NCI-H2107 (cell line): ENCODE results near the gene PTPRN2.
A peak's percentile ranks its signal among the peaks of the same experiment; 100 is the strongest.
"Not testable (repeated sequence)": the region's sequence is repeated elsewhere in the genome, so short reads cannot be mapped to it uniquely, and the experiment has no call there.

Source experiments
- DNase-seq: peaks from one replicate; lab custom pipeline; 2025; lab: John Stamatoyannopoulos, UW

The PTPRN2 gene

DNA sequence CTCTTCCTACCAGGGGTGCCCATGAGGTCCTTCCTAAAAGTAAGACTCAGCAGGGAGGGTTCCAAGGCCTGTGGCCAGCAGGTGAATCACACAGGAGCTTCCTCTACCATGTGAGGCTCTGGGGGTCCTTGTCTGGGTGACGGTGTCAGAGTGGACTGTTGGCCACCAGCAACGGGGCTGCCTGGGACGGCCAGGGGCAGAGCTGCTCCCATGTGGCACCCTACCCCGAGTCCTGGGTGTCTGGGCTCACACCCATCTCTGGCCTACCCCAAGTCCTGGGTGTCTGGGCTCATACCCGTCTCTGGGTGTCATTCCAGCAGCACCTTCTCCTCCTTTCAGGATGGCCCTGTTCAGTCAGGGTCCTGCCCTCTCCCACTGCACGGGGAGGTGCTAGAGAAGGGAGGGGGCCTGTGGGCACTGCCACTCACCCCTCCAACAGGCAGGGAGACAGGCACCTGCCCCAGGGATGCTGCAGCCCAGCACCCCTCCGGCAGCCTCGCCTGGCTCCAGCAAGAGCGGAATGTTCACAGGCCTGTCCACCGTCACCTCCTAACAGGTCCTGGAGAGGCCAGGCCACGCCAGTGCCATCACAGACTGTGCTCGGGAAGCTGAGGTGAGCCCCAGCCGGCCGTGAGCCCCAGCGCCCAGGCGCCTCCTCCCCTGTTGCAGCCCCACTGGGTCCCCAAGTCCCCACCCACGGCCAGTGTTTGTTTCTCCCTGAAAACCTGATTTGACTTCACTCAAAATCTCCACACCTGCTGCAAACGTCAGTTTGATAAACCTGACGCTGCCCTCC is 143.7 kb downstream of the PTPRN2 start:
- no peak for DNase-seq

DNA sequence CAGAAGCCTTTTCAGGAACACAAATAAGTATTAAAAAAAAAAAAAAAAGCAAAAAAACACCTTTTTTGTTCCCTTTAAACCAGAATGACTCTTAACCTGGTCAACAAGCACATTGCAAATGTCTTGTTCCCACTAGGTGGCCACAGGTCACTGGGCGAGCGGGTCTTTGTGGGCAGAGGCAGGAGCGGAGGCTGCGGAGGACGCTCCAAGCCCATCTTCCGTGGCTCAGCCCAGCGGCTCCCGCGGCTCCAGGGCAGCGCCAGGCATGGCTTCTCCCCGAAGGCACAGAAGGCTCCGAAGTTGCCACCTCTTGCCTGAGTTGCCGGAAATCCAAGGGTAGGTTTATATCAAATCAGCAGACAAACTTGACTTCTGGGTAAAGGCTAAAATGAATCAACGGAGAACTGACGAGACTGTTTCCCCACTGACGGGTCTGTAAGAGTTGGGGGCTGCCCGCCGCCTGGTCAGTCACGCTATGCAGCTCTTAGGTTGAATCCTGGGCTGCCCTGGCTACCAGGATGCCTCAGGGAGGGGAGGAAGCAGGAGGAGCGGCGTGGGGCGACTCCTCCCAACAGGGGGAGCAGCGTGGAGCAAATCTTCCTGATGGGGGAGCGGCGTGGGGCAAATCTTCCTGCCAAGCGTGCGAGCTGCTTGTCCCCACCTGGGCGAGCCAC is 144.5 kb downstream of the PTPRN2 start:
- no peak for DNase-seq

GRCh38 chr7:158442260-158442659 is 145.4 kb downstream of the PTPRN2 start:
- no peak for DNase-seq

GRCh38 chr7:158439035-158439434 is 148.6 kb downstream of the PTPRN2 start:
- no peak for DNase-seq

- DNase-seq = peak; percentile 78
These were observed 155.0 kb downstream of the PTPRN2 start for GRCh38 chr7:158432369-158433341.

DNA sequence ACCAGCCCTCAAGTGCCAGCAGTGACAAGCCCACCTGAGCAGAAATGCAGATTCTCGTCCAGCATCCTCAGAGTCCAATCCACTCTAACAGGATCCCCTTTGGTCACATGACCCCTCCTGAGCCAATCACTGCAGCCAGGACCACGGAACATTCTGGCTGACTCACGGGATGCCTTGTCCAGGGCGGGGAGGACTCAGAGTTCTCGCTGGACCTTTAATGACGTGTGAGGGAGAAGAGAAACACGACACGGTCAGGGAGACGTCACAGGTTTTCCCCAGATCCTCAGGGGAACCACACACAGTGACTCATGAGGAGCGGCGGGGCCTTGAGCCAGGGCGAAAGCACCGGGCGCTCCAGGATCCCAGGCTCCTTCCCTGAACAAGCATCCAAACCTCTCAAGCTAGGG is 155.7 kb downstream of the PTPRN2 start:
- no peak for DNase-seq

DNA sequence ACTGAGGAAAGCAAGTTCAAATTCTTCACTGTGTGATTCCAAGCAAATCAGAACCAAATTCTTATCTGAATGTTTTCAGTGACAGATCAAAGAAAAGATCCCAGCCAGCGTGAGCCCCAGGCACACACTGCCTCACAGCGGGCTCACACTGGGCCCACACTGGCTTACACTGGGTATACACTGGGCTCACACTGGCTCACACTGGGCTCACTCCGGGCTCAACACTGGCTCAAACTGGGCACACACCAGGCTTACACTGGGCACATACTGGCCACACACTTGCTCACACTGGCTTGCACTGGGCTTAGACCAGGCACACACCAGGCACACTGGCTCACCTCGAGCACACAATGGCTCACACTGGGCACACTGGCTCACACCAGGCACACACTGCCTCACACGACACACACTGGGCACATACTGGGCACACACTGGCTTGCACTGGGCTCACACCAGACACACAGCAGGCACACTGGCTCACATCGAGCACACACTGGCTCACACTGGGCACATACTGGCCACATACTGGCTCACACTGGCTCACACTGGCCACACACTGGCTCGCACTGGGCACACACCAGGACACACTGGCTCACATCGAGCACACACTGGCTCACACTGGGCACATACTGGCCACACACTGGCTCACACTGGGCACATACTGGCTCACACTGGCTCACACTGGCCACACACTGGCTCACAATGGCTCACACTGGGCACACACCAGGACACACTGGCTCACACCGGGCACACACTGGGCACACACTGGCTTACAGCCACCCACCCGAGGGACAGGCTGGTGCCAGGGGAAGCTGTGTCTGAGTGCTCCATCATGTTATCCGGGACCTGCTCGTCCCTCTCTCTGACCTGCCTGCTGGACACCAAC is 156.3 kb downstream of the PTPRN2 start:
- no peak for DNase-seq

DNA sequence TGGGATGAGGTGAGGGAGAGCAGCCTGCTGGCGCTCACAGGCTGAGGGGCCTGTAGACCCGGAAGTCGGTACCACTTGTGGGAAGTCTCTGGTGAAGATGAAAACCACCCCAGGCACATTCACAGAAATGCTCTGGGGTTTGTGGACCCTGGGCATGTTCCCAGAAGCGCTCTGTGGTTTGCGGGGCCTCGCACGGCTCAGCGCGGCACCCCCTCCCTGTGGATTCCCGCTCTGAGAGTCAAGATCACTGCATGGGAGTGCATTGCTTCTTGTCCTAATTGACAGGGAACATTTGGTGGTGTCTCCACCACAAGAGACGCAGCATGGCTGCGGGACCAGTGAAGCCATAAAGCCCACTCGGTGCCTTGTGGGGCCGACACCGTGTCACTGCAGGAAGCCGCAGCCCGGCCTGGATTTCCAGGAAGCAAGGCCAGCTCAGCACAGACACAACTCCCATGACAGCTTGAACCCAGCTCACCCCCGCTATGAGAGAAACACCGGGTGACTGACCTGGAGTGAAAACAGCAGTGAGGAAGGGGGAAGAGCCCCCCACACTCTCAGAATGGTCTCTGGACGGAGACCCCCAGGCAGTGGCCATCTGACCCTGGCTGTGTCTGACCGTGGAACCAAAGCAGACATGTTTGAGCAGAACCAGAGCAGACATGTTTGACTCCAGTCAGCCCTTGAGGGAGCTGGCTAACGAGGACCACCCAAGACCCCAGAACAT is 157.2 kb downstream of the PTPRN2 start:
- DNase-seq = no peak

DNA sequence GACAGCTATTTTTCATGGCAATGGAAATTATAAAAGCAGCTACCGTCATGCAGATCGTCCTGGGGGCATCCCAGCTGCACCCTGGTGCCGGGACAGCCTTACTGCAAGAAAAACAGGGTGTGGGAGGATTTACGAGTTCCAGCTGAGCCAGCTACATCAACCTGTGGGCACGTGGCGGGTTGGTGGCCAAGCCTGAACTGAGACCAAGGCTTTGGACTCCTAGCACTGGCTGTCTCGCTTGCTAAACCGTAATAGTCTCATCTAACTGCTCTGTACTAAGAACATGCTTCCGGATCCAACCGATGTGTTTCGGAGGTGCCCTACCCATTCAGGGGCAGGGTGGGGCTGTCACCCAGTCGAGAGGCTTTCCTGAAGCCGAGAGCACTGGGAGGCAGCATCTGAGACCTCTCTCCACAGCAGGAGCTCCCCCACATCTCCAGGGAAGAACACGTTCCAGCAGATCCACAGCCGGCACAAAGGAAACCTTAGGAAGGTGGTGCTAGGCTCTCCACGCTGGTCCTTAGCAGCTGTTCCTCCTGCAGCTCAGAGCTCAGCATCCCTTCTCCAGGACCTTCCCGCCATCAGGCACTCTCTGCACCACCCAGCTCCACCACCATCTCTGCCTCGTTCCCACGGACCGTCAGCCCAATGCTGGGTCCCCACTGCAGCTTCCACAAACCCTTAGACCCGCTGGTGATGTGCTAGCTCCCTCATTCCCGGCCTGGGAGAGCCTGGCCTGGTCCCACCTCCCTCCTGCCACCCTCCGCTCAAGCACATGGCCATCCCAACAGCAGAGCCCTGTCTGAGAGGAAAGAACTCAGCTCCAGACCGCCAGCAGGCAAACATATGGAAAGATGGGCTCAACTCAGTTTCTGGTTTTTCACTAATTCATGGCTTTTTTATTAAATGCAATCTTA is 158.5 kb downstream of the PTPRN2 start:
- DNase-seq = no peak

DNA sequence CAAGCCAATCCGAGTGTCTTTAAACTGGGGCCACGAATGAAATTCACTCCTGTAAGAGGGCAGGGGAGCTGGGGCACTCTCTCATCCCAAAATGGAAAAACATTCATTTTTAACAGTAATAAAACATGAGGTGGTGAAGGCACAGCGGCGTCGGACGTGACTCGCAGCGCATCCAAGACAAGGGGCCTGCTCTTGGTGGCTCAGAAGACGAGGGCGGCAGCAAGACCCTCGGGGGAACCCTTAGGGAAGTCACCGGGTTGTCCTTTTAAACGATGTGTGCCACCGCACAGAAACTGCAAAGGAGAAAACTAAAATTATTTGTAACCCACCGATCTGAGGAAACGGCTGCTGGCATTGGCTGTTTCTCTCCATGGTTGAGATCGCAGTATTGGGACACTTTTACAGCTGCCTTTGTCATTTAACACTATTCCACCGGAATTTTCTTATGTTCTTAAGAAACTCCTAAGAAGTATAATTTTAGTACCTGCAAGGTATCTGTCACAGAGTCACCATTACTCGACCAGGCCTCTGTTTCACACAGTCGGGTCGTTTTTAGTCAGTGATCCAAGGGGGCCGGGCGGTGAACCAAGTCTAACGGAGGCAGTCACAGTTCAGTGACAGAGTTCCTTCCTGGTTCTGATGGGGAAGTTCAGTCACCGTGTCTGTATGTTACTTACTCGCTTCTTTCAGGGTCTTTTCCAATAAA is 159.3 kb downstream of the PTPRN2 start:
- no peak for DNase-seq

- not testable (repeated sequence) for DNase-seq
These were observed 161.9 kb downstream of the PTPRN2 start for GRCh38 chr7:158425676-158426075.

DNA sequence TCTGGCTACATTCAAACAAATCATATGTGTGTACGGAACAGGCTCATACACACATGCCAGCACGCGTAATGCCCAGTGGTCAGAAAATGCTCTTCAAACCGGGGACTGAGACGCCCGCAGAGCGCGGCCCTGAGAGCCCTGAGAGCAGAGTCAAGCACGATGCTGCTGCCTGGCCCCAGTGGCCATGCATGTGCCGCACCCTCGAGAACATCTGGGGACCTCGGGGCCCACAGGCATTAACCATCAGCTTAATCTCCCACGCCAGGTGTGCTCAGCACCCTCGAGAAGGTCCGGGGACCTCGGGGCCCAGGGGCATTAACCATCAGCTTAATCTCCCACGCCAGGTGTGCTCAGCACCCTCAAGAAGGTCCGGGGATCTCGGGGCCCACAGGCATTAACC is 163.1 kb downstream of the PTPRN2 start:
- DNase-seq = no peak

DNA sequence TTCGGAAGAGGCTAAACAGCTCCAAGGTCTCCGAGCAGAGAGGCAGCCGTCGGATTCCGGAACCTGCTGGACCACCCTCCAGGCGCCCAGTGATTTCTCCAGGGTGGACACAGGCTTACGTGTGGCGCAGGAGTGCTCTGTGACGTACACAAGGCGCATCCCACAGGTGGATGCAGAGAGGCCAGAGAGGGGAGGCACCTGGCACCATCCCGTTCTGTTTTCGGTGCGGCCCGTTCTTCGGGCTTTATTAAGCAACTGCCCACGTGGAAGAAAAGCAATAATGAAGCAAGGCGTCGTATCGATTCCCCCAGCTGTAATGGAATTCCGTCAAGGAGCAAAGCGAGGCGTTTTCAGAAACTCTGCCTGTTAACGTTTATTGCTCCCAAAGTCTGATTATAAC is 163.6 kb downstream of the PTPRN2 start:
- DNase-seq = no peak

DNA sequence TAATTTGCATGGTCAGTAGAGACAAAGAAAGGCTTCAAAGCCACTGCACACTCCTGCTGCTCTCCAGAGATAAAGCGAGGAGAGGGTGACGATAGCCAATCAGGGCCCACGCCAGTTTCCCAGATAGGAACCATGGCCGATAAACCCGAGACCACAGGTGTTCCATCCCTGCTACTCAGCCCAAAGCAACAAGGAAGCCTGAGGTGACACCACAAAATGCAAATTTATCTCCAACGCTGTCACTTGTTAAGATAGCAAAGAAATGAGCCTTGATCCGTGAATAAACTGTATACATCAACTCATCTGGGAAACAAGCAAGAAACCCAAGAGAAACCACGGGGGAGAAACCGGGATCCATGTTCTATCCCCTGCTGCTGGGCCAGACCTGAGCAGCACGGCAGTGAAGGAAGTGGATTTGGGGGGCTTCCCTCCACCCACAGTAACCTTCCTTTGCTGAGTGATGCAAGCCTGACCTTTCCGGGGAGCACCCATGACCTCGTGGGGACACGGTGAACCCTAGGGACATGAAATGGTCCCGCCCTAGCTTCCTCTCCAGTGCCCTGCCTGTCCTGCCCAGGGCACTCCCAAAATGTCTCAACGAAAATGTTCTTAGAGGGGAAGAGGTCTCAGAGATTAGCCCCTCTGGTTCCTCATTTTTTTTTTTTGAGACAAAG is 164.6 kb downstream of the PTPRN2 start:
- DNase-seq = no peak

- no peak for DNase-seq
These were observed 165.3 kb downstream of the PTPRN2 start for GRCh38 chr7:158422196-158422886.

DNA sequence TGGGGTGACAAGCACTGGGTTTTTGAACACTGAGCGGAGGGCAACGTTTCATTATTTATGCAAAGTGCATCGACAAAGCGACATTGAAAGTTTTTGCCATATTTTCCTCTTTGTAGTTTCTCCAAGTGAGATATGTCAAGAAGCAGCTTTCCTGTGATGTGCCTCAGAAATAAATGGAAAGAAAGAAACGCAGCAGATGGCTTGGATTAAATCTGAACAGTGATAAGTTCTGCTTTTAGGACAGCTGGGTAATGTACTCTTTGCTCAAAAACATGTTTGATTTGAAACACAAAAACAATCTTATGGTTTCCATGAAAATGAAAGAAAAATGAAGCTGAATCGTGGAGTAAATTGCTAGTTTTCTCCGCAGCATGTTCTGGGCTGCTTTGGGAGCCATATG is 166.3 kb downstream of the PTPRN2 start:
- no peak for DNase-seq

GRCh38 chr7:158420591-158421340 is 166.9 kb downstream of the PTPRN2 start:
- DNase-seq = no peak
